HTR-8/SVneo (cell line): ENCODE measurements around the gene TIGD3.

Experiments
- DNase-seq: peaks from one replicate; pipeline ENCODE4 v3.0.0; 2011; ENCODE audit warnings: low spot score, mixed read lengths; ENCODE audit not compliant: insufficient read length
- FAIRE-seq: peaks from 2 replicates; lab custom pipeline; 2011; peaks lifted over from hg19 to GRCh38; lab: Jason Lieb, UNC

TIGD3 gene

DNA sequence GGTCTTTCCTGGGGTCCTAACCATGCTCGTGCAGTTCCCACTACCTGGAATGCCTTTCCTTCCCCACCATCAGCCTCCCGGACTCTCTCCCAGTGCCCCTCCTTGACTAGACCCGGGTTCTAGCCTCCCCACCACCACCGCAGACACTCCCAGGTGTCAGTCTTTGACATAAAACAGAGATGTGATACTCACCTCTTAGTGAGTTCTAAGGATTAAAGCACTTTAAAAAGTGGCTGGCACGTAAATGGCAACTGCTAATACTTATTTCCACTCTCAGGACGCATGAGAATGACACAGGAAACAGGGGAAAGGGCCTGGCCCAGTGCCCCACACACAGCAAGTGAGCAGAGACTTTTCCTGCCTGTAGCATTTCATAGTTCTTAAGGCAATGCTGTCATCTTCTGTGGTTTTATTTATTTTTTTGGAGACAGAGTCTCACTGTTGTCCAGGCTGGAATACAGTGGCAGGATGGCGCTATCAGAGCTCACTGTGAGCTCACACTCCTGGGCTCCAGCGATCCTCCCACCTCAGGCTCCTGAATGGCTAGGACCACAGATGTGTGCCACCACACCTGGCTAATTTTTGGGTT lies 29.8 kb downstream of the TIGD3 start:
- FAIRE-seq, result no peak
- no peak for DNase-seq

- DNase-seq (peak; percentile 87), FAIRE-seq (no peak)
These were observed 32.0 kb downstream of the TIGD3 start, which contains the start of gene FRMD8 for GRCh38 chr11:65386307-65387140. TSS of gene FRMD8 (plus strand) at chr11:65386637. CDS start at chr11:65387037, 400 bp downstream.

GRCh38 chr11:65388731-65389130 lies 34.2 kb downstream of the TIGD3 start:
- DNase-seq, result no peak
- no peak for FAIRE-seq

DNA sequence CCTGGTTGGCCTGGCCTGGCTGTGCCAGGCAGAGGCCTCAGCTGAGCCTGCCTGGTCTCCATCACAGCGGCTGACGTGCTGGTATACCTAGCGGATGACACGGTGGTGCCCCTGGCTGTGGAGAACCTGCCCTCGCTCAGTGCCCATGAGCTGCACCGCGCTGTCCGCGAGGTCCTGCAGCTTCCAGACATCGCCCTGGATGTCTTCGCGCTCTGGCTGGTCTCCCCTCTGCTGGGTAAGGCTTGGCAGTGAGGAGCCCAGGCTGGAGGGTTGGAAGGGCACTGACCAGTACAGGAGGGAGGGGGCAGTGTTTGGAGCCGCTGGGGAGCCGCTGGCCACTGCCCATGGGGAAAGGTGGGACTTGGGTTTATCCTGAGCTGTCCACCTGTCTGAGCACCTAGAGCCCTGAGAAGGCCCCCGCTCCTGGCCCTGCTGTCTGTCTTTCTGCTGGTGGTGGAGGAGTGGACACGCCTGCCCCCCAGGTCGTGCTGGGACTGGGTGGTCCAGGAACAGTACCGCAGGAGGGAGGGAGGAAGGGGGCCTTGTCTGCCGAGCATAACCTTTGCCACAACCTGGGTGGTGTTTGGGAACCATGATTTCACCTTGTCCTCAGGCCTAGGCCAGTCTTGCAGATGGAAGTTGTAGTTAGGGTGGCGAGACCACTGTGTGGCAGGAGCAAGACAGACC lies 34.9 kb downstream of the TIGD3 start:
- no peak for FAIRE-seq
- no peak for DNase-seq

GRCh38 chr11:65390099-65390941 lies 35.8 kb downstream of the TIGD3 start:
- FAIRE-seq (no peak), DNase-seq (no peak)

DNA sequence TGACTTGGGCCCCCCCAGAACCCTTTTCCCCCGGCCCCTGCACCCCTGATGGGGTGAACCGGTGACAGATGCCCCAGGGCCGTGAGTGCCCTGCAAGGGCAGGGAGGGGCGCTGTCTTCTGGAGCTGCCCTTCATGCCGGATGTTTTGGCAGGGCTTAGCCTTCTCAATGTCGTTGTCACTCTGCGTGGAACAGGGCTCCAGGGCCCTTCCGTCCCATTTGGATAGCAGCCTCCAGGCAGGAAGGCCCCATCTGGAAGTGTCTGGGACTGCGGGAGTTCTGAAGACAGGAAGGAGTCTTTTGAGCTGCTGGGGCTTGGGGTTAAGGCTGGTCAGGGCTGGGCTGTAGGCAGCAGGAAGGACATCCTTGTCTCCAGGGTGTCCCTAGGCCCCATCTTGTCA lies 36.4 kb downstream of the TIGD3 start:
- DNase-seq, result no peak
- no peak for FAIRE-seq

DNA sequence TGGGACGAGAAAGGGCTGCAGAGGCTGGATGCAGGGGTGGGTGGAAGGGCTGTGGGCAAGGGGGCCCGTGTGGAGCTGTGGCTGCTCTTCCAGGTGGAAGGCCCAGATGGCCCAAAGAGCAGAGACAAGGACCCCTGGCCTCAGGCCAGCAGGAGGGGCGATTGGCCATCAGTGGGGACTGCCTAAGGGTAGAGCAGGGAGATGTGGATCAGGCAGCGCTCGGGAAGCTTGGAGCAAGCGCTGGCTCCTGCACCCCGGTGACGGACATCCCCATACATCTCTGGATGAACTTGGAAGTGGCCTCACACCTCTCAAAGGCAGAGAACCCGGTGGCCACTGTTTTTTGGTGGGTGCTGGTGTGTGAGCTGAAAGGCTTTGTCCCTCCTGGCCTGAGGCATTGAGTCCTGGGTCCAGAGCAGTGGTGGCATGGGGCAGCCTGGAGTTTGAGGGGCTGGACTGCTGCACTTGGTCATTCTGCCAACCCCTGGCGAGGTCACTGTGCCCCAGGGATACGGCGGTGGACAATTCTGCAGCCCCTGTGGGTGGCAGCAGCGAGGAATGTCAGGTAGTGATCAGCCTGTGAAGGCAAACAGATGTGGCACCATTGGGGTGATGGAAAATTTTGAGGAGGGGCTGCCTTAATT lies 37.8 kb downstream of the TIGD3 start:
- FAIRE-seq (no peak), DNase-seq (no peak)

- DNase-seq, result no peak
- no peak for FAIRE-seq
These were observed 38.3 kb downstream of the TIGD3 start for GRCh38 chr11:65392899-65393298.

DNA sequence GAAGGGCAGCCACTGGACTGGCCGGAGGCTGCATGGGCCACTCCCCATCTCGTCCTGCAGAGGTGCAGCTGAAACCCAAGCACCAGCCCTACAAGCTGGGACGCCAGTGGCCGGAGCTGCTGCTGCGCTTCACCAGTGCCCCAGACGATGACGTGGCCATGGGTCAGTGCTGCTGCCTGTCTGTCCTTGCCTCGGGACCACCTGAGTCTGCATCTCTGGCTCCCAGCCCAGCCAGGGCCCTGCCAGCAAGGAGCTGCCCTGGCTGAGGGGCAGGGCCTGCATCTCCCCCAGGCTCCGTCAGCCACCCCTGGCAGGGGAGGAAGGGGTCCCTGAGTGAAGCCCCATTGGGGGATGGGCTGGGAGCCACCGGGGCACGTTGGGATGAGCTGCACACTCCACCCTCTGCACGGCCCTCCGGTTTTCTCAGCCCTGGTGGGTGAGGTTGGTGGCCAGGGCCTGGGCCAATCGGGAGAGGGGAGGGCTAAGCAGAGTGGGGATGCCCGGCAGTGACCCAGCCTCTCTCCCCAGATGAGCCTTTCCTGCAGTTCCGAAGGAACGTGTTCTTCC lies 39.0 kb downstream of the TIGD3 start:
- no peak for FAIRE-seq
- DNase-seq, result no peak

- no peak for DNase-seq
- FAIRE-seq, result no peak
These were observed 39.6 kb downstream of the TIGD3 start for GRCh38 chr11:65394125-65394536.

GRCh38 chr11:65395961-65396530 lies 41.5 kb downstream of the TIGD3 start:
- no peak for DNase-seq
- no peak for FAIRE-seq

DNA sequence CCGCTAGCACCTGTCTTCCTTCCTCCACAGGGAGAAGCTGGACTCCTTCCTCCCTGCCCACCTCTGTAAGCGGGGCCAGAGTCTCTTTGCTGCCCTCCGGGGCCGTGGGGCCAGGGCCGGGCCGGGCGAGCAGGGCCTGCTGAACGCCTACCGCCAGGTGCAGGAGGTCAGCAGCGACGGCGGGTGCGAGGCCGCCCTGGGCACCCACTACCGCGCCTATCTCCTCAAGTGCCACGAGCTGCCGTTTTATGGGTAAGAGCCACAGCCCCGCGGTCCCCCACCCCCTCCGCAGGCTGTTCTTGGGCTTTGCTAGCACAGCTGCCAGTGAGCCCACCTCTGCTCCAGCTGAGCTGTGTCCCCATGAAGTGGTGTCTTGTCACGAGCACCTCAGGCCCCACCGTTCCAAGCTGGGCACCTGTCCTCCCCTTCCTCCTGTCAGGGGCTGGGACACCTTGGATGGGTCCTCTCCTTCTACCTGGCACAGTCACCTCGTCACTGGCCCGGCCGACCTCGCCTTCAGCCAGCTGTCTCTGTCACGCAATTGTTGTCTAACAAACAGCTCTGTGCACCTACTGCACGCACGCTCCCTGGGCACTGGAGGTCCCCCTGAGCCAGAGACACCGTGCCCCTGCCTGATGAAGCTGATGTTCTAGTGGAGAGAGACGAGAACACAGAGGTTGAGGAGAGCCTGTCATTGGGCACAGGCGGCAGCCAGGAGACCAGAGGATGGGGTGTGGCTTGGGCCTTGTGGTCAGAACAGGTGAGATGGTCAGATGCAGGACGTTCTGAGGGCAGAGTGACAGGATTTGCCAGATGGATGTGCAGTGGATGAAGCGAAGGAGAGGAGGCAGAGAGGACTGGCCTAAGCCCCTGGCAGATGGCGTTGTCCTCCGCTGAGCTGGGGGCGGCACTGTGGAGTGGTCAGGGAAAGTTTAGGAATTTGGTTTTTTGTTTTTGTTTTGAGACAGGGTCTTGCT lies 42.5 kb downstream of the TIGD3 start:
- DNase-seq (no peak), FAIRE-seq (no peak)

GRCh38 chr11:65398362-65398910 lies 43.9 kb downstream of the TIGD3 start:
- no peak for FAIRE-seq
- DNase-seq, result no peak

- FAIRE-seq (no peak), DNase-seq (no peak)
These were observed 44.7 kb downstream of the TIGD3 start for GRCh38 chr11:65399249-65399648.

- no peak for FAIRE-seq
- DNase-seq, result no peak
These were observed 45.3 kb downstream of the TIGD3 start for GRCh38 chr11:65399845-65400244.

GRCh38 chr11:65400307-65401072 lies 45.9 kb downstream of the TIGD3 start:
- no peak for FAIRE-seq
- DNase-seq, result no peak
